Ecto neural progenitor cell (in vitro differentiated cells): Measurements from ENCODE around the gene ZFP57.

Experiments
- DNase-seq: peaks from one replicate; pipeline ENCODE4 v3.0.0-alpha.2; 2018; ENCODE audit warnings: low spot score

Gene ZFP57

DNA sequence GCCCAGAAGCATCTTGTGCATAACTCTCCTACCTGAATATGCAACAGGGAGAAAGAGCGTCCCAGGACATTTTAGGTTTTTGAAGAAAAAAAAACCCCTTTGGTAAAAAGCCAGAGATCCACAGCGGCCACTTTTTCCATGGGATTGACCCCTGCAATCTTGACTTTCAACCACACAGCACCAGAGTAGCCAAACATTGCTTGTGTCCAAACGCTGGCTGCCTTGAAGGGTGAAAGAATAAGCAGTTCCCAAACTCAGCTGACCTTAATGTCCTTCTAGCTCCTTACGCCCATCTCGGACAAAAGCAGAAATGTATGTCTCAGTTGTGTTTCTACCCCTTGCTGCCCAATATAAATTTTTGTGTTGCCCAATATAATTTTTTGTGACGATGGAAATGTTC lies 25.3 kb downstream of the ZFP57 start:
- no peak for DNase-seq

DNA sequence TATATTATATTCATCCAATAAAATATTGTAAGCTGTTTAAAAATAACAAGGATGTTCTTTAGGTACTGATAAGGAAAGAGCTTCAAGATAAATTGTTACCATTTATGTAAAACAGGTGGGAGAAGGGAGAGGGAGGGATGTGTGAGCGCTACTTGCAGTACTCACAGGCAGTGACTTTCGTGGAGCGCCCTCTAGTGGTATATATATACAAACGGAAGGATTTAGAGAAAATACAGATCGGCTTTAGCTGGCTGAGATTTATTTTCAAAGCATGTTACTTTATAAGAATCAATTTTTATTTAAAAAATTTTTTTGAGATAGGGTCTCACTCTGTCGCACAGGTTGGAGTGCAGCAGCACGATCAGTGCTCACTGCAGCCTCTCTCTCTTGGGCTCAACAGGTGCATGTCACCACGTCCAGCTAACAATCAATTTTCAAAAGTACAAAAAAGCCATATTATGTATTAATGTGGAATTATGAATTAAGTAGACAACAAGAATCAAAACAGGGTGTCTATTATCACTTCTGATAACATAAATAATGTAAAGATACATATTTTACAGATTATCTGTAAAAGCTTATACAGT lies 27.4 kb downstream of the ZFP57 start:
- no peak for DNase-seq

DNA sequence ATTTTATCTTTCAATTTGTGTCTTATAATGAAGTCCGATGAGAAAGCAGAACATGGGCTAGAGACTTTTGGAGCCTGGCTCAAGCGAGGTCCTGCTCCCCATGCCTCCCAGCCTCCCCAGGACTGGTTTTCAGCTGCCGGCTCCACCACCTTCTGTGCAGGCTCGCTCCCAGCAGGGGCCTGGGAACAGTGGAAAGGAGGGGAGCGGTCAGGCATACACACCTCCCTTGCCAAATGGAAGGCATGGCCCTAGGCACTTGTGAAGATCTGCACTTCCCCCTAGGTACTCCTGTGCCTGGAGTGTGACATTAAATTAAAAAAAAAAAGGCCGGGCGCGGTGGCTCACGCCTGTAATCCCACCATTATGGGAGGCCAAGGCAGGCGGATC lies 28.8 kb downstream of the ZFP57 start:
- no peak for DNase-seq

DNA sequence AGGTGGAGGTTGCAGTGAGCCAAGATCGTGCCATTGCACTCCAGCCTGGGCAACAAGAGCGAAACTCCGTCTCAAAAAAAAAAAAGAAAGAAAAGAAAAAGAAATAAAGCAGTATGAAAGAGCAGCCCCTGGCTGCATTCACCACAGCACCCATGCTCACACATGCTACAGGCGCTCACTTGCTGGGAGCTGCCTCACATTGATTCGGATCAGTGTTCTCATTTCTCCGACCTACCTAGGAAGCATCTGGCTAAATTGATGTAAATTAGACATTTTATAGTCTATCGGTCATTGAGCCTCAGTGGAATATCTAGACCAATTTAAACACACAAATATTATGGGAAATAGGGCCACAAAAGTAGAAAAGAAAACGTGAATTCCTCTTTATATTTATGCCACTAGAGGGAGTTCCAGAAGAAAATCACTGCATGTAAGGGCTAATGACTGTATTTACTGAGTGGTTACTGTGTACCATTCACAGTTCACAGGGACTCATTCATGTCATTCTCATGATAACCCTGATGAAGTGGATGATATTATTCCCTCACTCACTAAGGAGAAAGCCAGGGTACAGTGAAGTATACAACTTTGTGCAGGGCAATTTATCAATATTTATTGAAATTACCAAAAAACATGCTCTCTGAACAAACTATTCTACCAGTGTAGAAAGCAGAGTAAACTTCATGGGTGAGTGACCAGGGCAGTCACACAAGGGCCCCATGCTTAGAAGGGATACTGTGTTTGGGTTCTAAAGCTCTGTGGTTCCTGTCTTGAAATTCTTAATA lies 29.3 kb downstream of the ZFP57 start:
- no peak for DNase-seq

DNA sequence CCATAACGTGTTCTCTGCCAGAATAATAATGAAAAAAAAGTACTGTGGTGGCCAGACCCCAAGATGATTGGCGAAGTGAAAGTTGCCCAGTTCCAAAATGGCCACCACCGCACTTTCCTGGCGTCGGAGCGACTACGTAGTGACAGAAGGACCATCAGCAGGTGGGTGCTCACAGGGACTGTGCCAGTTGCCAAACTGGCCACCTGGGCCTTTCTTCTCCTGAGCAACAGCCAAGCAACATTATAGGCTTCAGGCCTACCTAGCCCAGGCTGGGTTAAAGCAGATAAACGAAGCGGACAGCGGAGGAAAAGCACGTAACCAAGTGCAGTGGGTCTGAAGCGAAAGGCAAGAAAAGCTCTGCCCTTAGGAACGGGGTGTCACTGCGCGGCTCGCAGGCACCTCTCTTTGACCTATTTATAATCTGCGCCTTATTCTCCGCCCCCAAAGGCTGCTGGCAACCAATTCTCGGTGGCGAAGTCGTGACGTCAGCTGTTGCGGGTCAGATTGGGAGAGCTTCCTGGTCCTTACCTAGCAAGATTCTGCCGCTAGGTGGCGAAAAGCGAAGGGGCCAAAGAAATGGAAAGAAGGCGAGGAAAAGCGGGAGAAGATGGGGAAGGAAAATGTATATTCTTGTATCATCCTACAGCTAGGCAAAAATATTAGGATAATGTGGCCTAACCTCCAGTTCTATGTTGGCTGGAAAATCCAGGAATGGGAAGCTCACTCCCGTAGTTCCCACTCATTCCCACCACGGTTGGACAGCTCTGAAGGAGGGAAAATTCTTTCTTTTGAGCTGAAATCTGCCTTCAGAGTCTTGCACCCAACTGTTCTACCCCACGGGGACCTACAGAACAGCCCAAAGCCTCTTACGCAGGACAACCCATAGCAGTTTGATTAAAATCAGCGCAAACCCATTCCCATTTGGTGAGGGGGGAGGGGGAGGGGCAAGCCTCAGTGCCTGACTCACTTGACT lies 31.0 kb downstream of the ZFP57 start:
- DNase-seq, result peak; percentile 97

DNA sequence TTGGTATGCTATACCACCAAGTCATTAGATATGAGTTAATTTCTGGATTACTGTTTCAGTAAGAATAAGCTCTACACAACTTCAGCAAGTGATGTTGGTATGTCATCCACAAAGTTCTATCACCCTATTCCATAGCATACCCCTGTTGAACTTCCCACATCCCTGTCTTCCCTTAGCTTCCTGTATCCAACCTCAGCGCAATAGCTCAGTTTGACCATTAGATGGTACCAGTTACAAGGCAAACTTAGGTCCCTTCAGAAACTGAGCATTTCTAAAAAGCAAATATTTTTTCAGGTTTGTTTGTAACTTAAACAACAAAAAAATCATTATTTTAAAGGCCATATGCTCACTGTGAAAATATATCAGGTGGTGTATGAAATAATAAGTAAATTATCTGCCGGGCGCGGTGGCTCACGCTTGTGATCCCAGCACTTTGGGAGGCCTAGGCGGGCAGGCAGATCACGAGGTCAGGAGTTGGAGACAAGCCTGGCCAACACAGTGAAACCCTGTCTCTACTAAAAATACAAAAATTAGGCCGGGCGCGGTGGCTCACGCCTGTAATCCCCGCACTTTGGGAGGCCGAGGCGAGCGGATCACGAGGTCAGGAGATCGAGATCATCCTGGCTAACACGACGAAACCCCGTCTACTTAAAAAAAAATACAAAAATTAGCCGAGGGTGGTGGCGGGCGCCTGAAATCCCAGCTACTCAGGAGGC lies 32.9 kb downstream of the ZFP57 start:
- no peak for DNase-seq

DNA sequence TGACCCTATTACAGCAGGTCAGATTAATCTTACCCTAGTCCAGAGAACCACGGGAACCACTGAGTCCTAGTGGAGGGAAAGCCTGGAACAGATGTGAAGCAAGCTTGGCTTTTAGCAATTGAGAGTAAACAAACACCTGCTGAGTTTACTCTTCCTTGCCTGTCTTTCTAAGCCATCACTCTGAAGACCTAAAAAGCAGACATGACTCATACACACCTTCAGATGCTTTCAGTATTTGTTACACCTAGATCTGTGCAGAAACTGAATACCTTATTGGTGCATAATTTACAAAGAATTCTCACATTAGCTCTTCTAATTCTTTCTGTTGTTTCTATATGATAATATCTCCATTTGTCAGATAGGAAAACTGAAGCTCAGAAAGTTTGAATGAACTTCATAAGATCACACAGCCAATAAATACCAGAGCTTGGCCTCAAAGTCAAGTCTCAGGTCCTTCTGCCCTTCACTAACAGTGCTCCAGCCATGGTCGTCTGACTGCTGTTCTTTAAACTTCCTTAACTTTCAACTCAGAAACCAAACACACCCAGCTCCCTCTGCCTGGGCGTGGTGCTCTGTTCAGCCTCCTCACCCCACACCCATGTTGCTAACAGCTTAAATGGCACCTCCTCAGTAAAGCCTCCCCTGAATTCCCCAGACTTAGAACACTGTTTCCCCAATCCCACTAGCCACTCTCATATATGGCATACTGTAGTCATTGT lies 39.4 kb downstream of the ZFP57 start:
- DNase-seq, result no peak

DNA sequence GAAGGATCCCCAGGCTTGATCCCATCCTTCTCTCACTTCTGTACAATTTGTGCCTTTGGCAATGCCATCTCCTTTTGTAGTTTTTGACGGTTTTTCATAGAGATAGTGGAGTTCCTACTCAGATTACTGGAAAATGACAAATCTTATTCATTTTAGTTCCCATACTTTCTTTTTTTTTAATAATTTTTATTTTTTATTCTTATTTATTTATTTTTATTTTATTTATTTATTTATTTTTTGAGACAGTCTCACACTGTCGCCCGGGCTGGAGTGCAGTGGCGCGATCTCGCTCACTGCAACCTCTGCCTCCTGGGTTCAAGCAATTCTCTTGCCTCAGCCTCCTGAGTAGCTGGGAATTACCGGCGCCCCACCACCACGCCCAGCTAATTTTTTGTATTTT lies 43.7 kb downstream of the ZFP57 start:
- no peak for DNase-seq

DNA sequence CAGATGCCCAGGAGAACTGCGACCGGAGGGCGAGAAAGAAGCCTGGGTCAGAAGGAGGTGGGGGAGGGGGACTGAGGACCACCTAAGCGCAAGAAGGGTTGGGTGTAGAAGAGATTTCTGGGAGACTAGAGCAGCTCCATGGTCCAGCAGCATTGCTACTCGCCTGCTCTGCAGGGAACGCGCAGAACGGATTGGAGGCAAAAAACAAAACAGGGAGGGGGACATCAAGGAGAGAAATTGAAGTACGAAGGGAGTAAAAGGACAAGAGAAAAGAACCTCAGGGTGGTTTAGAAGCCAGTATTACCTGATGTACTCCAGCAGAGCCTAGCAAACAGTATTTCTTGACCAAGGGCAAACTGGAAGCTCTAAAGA lies 47.4 kb downstream of the ZFP57 start:
- no peak for DNase-seq

DNA sequence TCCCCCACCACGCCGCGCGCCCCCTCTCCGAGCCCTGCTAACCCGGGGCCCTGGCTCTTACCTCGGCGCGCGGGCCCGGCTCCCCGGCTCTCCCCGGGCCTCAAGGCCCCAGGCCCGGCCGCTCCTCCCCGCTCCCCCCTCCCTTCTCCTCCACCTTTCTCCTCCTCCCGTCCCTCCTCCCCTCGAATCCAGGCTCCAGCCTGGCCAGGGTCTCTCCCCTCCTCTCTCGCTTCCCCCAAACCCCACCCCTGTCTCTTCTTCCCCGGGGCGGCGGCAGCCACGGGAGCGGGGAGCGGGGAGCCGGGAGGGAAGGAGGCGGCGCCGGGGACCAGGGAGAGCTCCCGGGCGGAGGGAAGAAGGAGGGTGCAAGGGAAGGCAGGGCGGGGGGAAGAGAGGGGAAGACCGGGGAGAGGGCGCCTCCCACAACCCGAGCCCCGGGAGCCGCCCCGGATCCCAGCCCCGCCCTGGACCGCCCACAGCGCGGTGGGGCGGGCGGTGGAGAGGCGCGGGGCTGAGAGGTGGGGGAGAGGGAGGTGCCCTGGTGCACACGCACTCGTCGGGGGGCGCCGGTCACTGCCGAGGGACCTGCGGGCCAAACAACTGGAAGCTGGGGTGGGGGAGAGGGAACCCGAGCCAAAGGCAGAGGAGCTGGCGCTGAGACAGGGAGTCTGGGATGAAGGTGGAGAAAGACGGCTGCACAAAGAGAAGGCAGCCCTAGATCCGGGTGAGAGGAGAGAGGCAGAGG lies 48.0 kb downstream of the ZFP57 start, which contains the start of gene GABBR1:
Gene GABBR1 (minus strand): TSS at position 395 of the 745 bp plus-strand sequence. CDS start 798 bp downstream, outside the sequence.
- DNase-seq, result peak; percentile 90

DNA sequence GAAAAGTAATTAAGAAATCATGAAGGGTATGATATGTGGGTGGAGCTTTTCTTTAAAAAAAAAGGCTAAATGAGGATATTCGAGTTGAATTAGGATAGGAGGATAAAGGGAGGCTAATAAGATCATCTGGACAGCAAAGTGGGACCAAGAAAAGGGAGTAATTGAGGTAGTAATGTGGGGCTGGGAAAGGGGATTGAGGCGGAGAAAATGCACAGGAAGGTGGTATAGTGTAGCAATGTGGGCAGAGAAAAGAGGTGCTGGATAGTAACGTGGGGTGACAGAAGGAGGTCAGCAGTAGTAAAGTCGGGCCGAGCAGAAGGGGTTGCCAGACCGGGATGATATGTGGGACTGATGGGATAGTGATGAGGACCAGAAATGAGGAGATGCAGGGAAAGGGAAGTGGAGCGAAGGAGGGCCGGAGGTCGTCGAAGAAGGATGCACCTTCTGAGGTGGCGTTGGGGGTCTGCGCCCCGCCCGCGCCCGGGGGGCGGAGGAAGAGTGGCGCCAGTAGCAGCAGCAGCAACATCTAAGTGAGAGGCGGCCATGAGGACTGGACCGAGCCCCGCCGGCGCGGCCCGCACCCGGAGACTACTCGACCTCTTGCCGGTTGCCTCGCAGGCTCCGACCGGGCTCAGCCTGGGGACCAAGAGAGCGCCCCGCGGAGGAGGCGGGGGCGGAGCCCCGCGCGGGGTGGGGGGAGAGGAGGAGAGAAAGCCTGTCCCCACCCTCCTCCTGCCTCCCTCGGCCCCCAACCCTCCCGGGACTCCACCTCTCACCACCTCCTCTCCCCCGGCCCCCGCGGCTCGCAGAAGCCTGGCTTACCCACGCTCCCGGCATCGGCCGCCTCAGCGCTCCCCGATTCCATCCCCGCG lies 48.9 kb downstream of the ZFP57 start:
- DNase-seq, result peak; percentile 83

DNA sequence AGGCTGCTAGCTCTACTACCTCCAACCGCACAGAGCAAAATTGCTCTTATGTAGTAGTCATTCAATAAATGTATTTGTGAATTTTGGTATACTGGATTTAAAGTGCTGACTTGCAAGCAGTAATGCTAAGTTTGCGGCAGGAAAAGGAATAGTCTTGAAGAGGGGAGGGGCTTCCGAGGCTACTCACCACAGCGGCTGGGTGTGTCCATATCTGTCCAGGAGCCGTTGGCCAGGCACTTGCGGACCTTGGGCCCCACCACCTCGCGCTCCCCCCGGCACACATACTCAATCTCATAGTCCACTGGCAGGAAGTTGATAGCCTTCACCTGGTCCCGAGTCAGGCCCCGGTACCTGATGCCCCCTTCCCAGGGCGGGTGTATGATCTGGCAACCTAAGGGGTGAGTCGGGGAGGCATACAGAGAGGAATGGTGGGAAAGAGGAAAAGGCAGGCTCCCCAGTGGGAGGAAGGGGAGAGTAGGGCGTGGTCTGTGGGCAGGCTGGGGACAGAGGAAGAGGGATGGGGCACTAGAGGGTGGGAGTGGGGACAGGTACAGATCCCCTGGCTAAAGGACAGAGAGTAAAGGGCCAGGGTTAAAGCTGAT lies 49.6 kb downstream of the ZFP57 start:
- peak; percentile 56 for DNase-seq

DNA sequence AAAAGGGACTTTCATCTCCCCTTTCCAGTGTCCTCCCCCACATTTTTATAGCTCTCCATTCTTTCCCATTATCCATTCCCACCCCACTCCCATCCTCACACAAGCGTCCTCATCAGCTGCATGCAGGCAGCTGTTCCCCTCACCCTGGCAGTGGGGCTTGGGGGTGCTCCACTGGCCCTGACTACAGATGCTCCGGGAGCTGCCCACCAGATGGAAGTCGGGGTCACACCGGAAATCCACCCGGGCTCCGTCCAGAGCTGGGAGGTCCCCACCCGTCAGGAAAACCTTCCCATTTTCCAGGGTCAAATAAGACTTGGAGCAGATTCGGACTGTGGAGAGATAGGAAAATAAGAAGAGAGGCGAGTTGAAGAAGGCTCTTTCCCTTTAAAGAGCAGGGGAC lies 50.6 kb downstream of the ZFP57 start:
- DNase-seq, result no peak

DNA sequence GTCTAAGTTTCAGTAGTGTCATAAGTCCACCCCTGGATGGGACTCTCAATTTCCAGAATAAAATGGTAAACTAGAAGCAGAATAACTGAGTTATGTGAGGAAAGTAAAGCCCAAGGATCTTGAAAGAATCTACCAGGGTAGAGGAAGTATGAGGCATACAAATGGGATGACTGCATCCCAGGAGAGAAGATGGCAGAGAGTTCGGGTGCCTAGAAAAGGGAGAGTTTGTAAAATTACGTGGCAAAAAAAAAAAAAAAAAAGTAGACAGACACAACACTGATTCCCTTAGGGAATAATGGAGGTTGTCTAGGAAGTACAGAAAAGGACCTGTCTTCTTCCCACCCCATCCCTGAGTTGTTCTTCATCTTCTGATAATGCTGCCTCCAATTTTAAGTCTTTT lies 51.4 kb downstream of the ZFP57 start:
- DNase-seq, result no peak

DNA sequence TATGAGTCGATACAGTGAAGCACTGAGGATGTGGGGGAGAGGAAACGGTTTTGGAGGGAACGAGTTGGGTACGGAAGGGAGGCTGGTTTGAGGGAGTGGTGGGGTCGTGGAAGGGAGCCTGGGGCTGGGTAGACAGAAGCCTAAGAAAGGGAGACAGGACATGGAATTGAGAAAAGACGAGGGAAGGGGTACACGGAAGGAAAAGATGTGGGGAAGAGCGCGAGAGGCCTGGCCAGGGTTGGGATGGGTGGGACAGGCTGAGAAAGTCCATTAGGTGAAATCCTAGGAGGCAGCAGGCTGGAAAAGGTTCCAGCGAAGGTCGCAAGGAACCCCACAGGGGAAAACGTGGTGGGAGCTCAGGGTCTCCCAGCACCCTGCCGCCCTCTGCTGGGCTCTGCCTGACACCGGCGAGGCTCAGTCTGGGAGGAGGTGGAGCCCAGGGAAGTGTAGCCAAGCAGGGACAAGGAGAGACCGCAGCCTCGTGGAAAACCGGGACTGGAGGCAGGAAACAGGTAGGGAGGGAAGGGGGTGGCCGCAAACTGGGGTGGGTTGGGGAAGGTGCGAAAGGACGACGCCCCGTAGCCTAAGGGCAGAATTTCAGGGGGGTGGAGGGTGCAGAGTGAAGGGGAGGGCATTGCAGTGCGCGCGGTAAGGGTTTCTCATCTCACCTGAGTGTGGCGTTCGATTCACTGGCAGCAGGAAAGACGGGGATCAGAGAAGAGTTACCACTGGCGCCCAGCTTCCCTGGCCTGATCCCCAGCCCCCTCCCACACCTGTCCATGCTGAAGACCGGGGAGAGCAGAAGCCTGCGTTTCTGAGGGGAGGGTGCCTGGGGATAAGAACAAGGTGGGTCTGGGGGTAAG lies 52.3 kb downstream of the ZFP57 start:
- DNase-seq, result peak; percentile 88

DNA sequence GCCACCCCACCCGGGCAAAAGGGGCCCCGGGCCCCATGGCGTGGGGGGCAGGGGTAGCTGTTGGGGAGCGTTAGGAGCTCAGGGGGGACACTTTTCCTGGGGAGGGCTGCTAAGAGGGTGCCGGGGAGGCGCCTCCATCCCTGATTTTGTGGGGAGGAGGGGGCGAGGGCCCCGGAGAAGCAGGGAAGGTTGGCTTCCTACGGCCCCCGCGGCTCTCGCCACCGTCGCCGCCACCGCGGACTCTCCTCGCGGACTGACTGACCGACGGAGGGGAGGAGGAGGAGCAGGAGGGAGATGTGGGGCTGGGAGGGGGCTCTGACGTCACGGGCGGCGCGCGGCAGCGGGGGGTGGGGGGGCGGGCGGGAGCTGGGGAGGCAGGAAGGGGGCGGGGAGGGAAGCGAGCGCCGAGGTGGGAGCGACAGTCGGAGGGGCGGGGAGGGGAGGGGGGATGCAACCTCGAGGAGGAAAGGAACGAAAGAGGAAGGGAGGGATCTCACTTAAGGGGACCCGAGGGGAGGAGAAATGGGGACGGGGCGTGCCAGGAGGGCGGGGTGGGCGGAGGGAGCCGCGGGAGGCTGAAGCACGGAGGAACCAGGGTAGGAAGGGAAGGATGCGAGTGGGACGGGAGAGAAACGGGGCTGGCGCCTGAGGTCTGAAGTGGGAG lies 53.1 kb downstream of the ZFP57 start:
- DNase-seq, result peak; percentile 88

DNA sequence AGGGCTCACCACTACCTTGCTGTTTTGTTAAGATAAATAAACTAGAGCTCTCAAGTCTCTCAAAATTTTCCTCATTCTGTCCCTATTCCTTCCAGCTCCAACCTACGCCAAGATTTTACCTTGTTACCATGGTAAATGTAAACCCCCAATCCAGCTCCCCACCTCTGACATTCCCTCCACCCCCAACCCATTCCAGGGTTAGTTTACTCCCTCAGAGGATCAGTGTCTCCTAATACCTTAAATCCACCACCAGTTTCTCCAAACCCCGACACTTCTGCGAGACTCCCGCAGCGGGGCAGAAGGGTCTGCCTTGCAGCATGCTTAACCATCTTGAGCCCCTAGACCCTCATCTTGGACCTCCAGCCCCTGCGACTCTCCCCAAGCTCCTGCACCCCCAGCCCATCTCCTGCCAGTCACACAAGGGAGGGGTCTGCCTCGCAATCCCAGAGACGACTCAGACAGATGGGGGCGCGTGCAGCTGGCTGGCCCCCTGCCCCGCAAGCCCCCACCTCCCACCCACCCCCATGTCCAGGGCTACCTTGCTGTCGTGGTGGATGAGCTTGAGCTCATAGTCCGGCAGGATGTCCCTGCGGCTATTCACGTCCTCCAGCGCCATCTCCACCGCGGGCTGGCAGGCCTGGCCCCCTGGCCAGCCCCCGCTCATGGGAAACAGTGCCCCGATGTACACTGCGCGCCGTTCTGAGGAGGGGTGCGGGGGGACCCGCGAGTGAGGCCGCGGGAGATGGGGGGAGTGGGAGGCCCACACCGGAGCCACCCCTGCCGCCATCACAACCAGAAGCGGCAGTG lies 53.8 kb downstream of the ZFP57 start:
- peak; percentile 58 for DNase-seq
